SK-N-SH (cell line): ENCODE results near the gene KPTN. TPM values are rescaled to one million over a fixed set of nuclear protein-coding genes. Genes with fewer than 3 reads are reported as not detected.

Experiments used
- CTCF ChIA-PET: fragments of 300-600, 350-600 bp; formaldehyde crosslinking; extraction: SDS; loops from one replicate; lab custom pipeline; 2021; lab: Yijun Ruan, JAX
- POLR2A ChIA-PET: fragments of 350-600 bp; sonication (Branson Sonifier 250); formaldehyde crosslinking; extraction: SDS; loops from one replicate; lab custom pipeline; 2020; ENCODE audit warnings: antibody characterized with exemption, inconsistent platforms; lab: Yijun Ruan, JAX
- DNase-seq: peaks from one replicate; pipeline ENCODE4 v3.0.0; 2012
- H2AFZ ChIP-seq: fragments of 200-600 bp; sonication (generic); 2 replicates; pipeline ENCODE4 v1.8.1; 2016; ENCODE audit warnings: antibody characterized with exemption, mild to moderate bottlenecking, low read depth
- H3F3A ChIP-seq: fragments of 200-600 bp; sonication (generic); replicated peaks from 2 replicates; pipeline ENCODE3; 2016; ENCODE audit warnings: antibody characterized with exemption, mild to moderate bottlenecking; ENCODE audit not compliant: insufficient read depth
- H3K27ac ChIP-seq, 2 experiments: fragments of 200-500 bp in 1 of 2; fragments of 200-600 bp in 1 of 2; sonication (Bioruptor generic) in 1 of 2; sonication (generic), shearing (Covaris generic) in 1 of 2; 2 replicates each; pipeline versions ENCODE4 v1.5.1 to v1.6.1; 2014 to 2016; ENCODE audit warnings: low read depth in 2 of 2, inconsistent platforms in 1 of 2, low read length in 1 of 2, mild to moderate bottlenecking in 1 of 2, mixed read lengths in 1 of 2
- H3K27me3 ChIP-seq: fragments of 200-600 bp; sonication (generic), shearing (Covaris generic); 2 replicates; pipeline ENCODE4 v1.6.1; 2016; ENCODE audit warnings: mixed run types; ENCODE audit not compliant: insufficient read depth
- H3K36me3 ChIP-seq, 2 experiments: fragments of 200-500 bp in 1 of 2; fragments of 200-600 bp in 1 of 2; sonication (Bioruptor generic) in 1 of 2; sonication (generic) in 1 of 2; replicated peaks in 1 of 2; 2 replicates each; pipeline versions ENCODE3 to v1.5.1; 2014 to 2016; ENCODE audit warnings: low read length in 1 of 2, mild to moderate bottlenecking in 1 of 2; ENCODE audit not compliant: insufficient read depth in 2 of 2, control insufficient read depth in 1 of 2
- H3K4me1 ChIP-seq, 2 experiments: fragments of 200-500 bp in 1 of 2; fragments of 200-600 bp in 1 of 2; sonication (Bioruptor generic) in 1 of 2; sonication (generic), shearing (Covaris generic) in 1 of 2; 2 replicates each; pipeline versions ENCODE4 v1.5.1 to v1.6.1; 2014 to 2016; ENCODE audit warnings: low read depth in 1 of 2, low read length in 1 of 2, mixed run types in 1 of 2; ENCODE audit not compliant: insufficient read depth in 2 of 2, control insufficient read depth in 1 of 2
- H3K4me2 ChIP-seq: fragments of 200-600 bp; sonication (generic), shearing (Covaris generic); 2 replicates; pipeline ENCODE4 v1.6.1; 2017; ENCODE audit warnings: mixed run types
- H3K4me3 ChIP-seq, 2 experiments: fragments of 200-500 bp in 1 of 2; fragments of 200-600 bp in 1 of 2; sonication (Bioruptor generic) in 1 of 2; sonication (generic), shearing (Covaris generic) in 1 of 2; 2 replicates each; pipeline versions ENCODE4 v1.5.1 to v1.8.1; 2014 to 2016; ENCODE audit warnings: low read depth in 2 of 2, inconsistent platforms in 1 of 2, low read length in 1 of 2, mild to moderate bottlenecking in 1 of 2, mixed read lengths in 1 of 2, moderate library complexity in 1 of 2
- H3K79me2 ChIP-seq: fragments of 200-600 bp; sonication (generic); 2 replicates; pipeline ENCODE4 v1.8.1; 2017; ENCODE audit warnings: mild to moderate bottlenecking; ENCODE audit not compliant: insufficient read depth
- H3K9ac ChIP-seq: fragments of 200-600 bp; sonication (generic); 2 replicates; pipeline ENCODE4 v1.6.1; 2017; ENCODE audit warnings: mixed run types
- H3K9me2 ChIP-seq: fragments of 200-600 bp; sonication (generic); 2 replicates; pipeline ENCODE4 v1.6.1; 2017; ENCODE audit warnings: mixed run types
- H3K9me3 ChIP-seq: fragments of 200-600 bp; sonication (generic); 2 replicates; pipeline ENCODE4 v1.6.1; 2017; ENCODE audit warnings: mixed run types, mild to moderate bottlenecking, moderate library complexity
- H4K20me1 ChIP-seq: fragments of 200-600 bp; sonication (generic); 2 replicates; pipeline ENCODE4 v1.6.1; 2017; ENCODE audit warnings: mild to moderate bottlenecking, mixed run types; ENCODE audit not compliant: insufficient read depth
- CHD2 ChIP-seq: fragments of 150-350 bp; IDR thresholded peaks from 2 replicates; pipeline ENCODE4 v1.6.1; 2018; ENCODE audit warnings: low read length; ENCODE audit not compliant: partially characterized antibody
- ELF1 ChIP-seq: IDR thresholded peaks from 2 replicates; pipeline ENCODE4 v1.4.0; 2012
- EZH2phosphoT487 ChIP-seq: fragments of 200-600 bp; sonication (generic); IDR thresholded peaks from 2 replicates; pipeline ENCODE4 v1.6.1; 2017; ENCODE audit warnings: low read depth, mixed run types, mild to moderate bottlenecking, antibody characterized with exemption, moderate library complexity, borderline replicate concordance
- FOXJ3 ChIP-seq: sonication (generic); formaldehyde crosslinking; IDR thresholded peaks from 2 replicates; pipeline ENCODE4 v1.5.1; 2020; ENCODE audit warnings: mild to moderate bottlenecking, missing genetic modification reagents
- FOXM1 ChIP-seq: IDR thresholded peaks from 2 replicates; pipeline ENCODE4 v1.4.0; 2012; ENCODE audit warnings: low read depth, mild to moderate bottlenecking
- GATA2 ChIP-seq: sonication (generic); formaldehyde crosslinking; IDR thresholded peaks from 2 replicates; pipeline ENCODE4 v1.5.0; 2020; ENCODE audit warnings: mild to moderate bottlenecking, missing genetic modification reagents
- JUND ChIP-seq: IDR thresholded peaks from 2 replicates; pipeline ENCODE4 v1.4.0; 2012
- MAX ChIP-seq: IDR thresholded peaks from 2 replicates; pipeline ENCODE4 v1.4.0; 2012; ENCODE audit warnings: low read depth
- MEF2A ChIP-seq: IDR thresholded peaks from 2 replicates; pipeline ENCODE4 v1.4.0; 2012; ENCODE audit warnings: low read depth, borderline replicate concordance
- PBX3 ChIP-seq: IDR thresholded peaks from 2 replicates; pipeline ENCODE4; 2012
- SIN3A ChIP-seq: IDR thresholded peaks from 2 replicates; pipeline ENCODE4 v1.6.1; 2012; ENCODE audit warnings: low read depth, mild to moderate bottlenecking, low read length, moderate library complexity, borderline replicate concordance
- SMC3 ChIP-seq: IDR thresholded peaks from 2 replicates; pipeline ENCODE4 v1.6.1; 2012; ENCODE audit warnings: low read depth, low read length, improper control_type of control experiment
- TEAD4 ChIP-seq: IDR thresholded peaks from 2 replicates; pipeline ENCODE4 v1.4.0; 2012; ENCODE audit warnings: mild to moderate bottlenecking, borderline replicate concordance; ENCODE audit not compliant: insufficient read depth
- USF1 ChIP-seq: IDR thresholded peaks from 2 replicates; pipeline ENCODE4 v1.4.0; 2012; ENCODE audit warnings: low read depth, borderline replicate concordance
- USF2 ChIP-seq: fragments of 150-350 bp; IDR thresholded peaks from 2 replicates; pipeline ENCODE4 v1.6.1; 2017; ENCODE audit warnings: antibody characterized with exemption, low read length, low read depth, borderline replicate concordance
- YY1 ChIP-seq: IDR thresholded peaks from 2 replicates; pipeline ENCODE4 v1.4.0; 2012; ENCODE audit warnings: low read depth, mild to moderate bottlenecking
- ZBTB33 ChIP-seq: IDR thresholded peaks from 2 replicates; pipeline ENCODE4 v1.4.0; 2012; ENCODE audit warnings: low read depth, borderline replicate concordance
- WGBS: methylation state at CpG from one replicate; pipeline ENCODE4 v1.1.6; 2017; ENCODE audit warnings: low lambda C conversion rate; 5-methylcytosine and 5-hydroxymethylcytosine counted together
- polyA plus RNA-seq, 3 experiments: library from polyadenylated mRNA; depleted of rRNA; stranded (reverse); fragments of >200 nt; gene quantifications; 2 replicates each; pipeline ENCODE4 v1.2.3, GENCODE V29; 2012

KPTN gene
- polyA plus RNA-seq, 1 of the 3 experiments (the other 2 are of a cell fraction): 15.8 TPM

GRCh38 chr19:47514151-47514868 lies 30.3 kb upstream of the KPTN start (continued):
- TF ChIP-seq USF1 (no peak), JUND (no peak)

GRCh38 chr19:47512948-47513319 lies 28.9 kb upstream of the KPTN start:
- H3K9ac ChIP-seq: peak overlapping the region; percentile 99; the same call in 1 of the 2 replicates
- no peaks in the 10 kb centered on the region for H3K9me3 ChIP-seq
- H3K27ac ChIP-seq: no peak overlapping the region
- H3K4me2 ChIP-seq: peak overlapping the region; percentile 100
- no peak overlapping the region; a peak in 1 of 4 replicates for H3K4me3 ChIP-seq
- H3K9me2 ChIP-seq: no peaks in the 10 kb centered on the region
- H3K4me1 ChIP-seq: peaks cover 15 to 21% of the 10 kb centered on the region in 2 experiments; a peak in 3 of 4 replicates
- no peaks in the 10 kb centered on the region for H3K27me3 ChIP-seq
- no peaks in the 10 kb centered on the region for H3F3A ChIP-seq
- peaks cover 64% of the 10 kb centered on the region for H3K79me2 ChIP-seq
- ChIA-PET CTCF (interaction anchor here (1.3 to 7.9 kb wide), 2 partner anchors 77 to 200 kb away, joined by 3 to 168 read pairs; no protein-coding TSS in a partner anchor), POLR2A (no interaction called here)
- H2AFZ ChIP-seq: no peak overlapping the region
- H3K36me3 ChIP-seq: peaks cover 0 to 3% of the 10 kb centered on the region in 2 experiments
- TF ChIP-seq PBX3: no peak
- no peak for TF ChIP-seq TEAD4
- TF ChIP-seq CHD2: no peak
- WGBS: 70% methylated on average over 8 of the region's 8 CpGs
- DNase-seq: no peak
- H4K20me1 ChIP-seq: peaks cover 30% of the 10 kb centered on the region

GRCh38 chr19:47512183-47512947 lies 28.3 kb upstream of the KPTN start:
- Histone ChIP-seq H3F3A (no peaks in the 10 kb centered on the region), H3K4me1 (peaks cover 15 to 27% of the 10 kb centered on the region in 2 experiments; a peak in 3 of 4 replicates), H3K9ac (no peak overlapping the region), H3K27ac (no peak overlapping the region), H3K9me3 (no peaks in the 10 kb centered on the region), H3K79me2 (peaks cover 69% of the 10 kb centered on the region), H3K4me3 (no peak overlapping the region; a peak in 1 of 4 replicates), H3K36me3 (peaks cover 0 to 3% of the 10 kb centered on the region in 2 experiments), H2AFZ (no peak overlapping the region), H4K20me1 (peaks cover 36% of the 10 kb centered on the region), H3K27me3 (no peaks in the 10 kb centered on the region), H3K9me2 (no peaks in the 10 kb centered on the region), H3K4me2 (peak overlapping the region; percentile 100)
- DNase-seq: no peak
- 84% methylated on average over 11 of the region's 11 CpGs for WGBS
- ChIA-PET POLR2A (no interaction called here), CTCF (interaction anchor here (0.8 to 7.9 kb wide), 4 partner anchors 29 to 200 kb away, joined by 3 to 168 read pairs (median 3); no protein-coding TSS in a partner anchor)
- TF ChIP-seq YY1 (no peak), SIN3A (no peak), FOXJ3 (CRISPR knock-in tag) (no peak), ZBTB33 (no peak), TEAD4 (no peak), SMC3 (no peak), GATA2 (no peak), ELF1 (no peak), MAX (no peak), FOXM1 (no peak), CHD2 (no peak), MEF2A (no peak), EZH2phosphoT487 (no peak), USF2 (no peak)
